SK-N-SH treated with all-trans-retinoic acid at 6 μM for 48 hours (cell line): ENCODE results near the gene CLDN11.

ENCODE experiments used
- PATZ1 ChIP-seq: fragments of 250-450 bp; sonication (Bioruptor Pico); IDR thresholded peaks from 2 replicates; pipeline ENCODE4 v1.8.0; 2020; ENCODE audit warnings: mild to moderate bottlenecking, moderate library complexity, borderline replicate concordance
- POU6F1 ChIP-seq: fragments of 250-450 bp; sonication (Bioruptor Pico); IDR thresholded peaks from 2 replicates; pipeline ENCODE4 v1.8.0; 2021; ENCODE audit warnings: low read depth, mild to moderate bottlenecking, moderate library complexity, borderline replicate concordance
- ZNF565 ChIP-seq: fragments of 450-650 bp; formaldehyde crosslinking; conservative IDR thresholded peaks from 2 replicates; pipeline ENCODE4 v1.5.0; 2020; ENCODE audit warnings: low read depth, mild to moderate bottlenecking, moderate library complexity

DNA sequence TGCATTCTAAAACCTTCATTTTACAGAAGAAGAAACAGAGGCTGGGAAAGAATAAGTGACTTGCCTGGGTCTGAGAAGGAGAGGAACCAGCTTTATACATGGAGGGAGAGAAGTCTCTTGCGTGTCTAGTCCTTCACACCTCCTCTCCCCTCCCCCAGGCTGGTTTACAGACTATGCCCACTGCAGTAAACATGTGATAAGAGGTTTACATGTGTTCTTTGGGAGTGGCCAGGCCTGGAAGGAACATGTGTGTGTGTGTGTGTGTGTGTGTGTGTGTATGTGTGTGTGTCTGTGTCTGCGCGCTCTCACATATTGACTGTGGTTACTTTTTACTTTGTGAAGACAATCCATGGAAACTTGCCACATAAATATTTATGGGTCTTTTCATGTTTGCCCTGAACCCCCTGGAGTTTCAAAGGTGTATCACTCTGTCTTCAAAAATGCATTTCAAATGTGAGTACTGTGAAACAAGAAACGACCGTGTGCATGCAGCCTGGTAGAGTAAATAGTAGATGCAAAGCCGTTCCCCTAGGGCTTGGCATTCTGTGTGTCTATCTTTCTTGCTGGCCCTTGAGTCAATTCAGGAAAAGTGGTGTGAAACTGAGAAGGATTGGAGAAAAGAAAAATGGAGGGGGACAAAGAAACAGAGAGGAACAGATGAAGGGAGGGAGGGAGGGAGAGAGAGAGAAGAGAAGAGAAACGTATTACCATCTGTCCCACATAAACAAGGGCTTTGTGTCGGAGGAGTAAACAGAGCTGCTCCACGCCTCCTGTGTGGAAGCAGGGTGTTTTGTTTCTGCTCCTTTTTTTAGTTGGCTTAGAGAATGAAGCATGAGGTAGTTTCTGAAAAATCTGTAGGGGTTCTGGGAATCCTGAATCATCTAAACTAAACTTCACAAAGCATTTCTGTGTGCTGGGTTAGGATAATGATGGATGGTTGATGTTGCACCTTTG, 51.7 kb downstream of the CLDN11 start:
- TF ChIP-seq POU6F1 (no peak), ZNF565 (CRISPR knock-in tag) (no peak), PATZ1 (CRISPR knock-in tag) (no peak)
